Suprapubic skin (tissue), 4 donors: Measurements from ENCODE around the gene CAPZA3.

ENCODE experiments used
- CTCF ChIP-seq, 2 donors: fragments of 200-600 bp in 1 of 2; fragments of 450-650 bp in 1 of 2; sonication (generic) in 1 of 2; IDR thresholded peaks; one replicate each; pipeline ENCODE4 v1.5.1; 2016 to 2019; ENCODE audit warnings: antibody characterized with exemption in 2 of 2, mild to moderate bottlenecking in 1 of 2, moderate library complexity in 1 of 2
- EP300 ChIP-seq: sonication (generic); formaldehyde crosslinking; IDR thresholded peaks from one replicate; pipeline ENCODE4 v1.6.1; 2017; ENCODE audit warnings: antibody characterized with exemption
- POLR2A ChIP-seq, 2 donors: fragments of 450-650 bp; IDR thresholded peaks; one replicate each; pipeline ENCODE4 v1.6.1; 2017; ENCODE audit warnings: antibody characterized with exemption in 2 of 2, mild to moderate bottlenecking in 2 of 2, moderate library complexity in 2 of 2
- POLR2AphosphoS5 ChIP-seq, 3 donors: sonication (generic); formaldehyde crosslinking; IDR thresholded peaks; one replicate each; pipeline ENCODE4 v1.6.1; 2017; ENCODE audit warnings: antibody characterized with exemption in 3 of 3

GRCh38 chr12:18703321-18703720 is 34.6 kb upstream of the CAPZA3 start:
- no peak for TF ChIP-seq CTCF (IDR thresholded peaks at IDR 0.05)
- no peak for TF ChIP-seq EP300
- TF ChIP-seq POLR2AphosphoS5 (IDR thresholded peaks at IDR 0.05): no peak
- no peak for TF ChIP-seq POLR2A (IDR thresholded peaks at IDR 0.05)
